Nucleus accumbens (tissue), 56 donors: ENCODE measurements around the gene ZNF575.

ENCODE experiments used
- DNase-seq, 56 donors: peaks; one replicate each; lab custom pipeline; 2025; lab: John Stamatoyannopoulos, UW

Gene ZNF575, protein sequence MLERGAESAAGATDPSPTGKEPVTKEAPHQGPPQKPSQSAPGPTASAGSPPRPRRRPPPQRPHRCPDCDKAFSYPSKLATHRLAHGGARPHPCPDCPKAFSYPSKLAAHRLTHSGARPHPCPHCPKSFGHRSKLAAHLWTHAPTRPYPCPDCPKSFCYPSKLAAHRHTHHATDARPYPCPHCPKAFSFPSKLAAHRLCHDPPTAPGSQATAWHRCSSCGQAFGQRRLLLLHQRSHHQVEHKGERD

DNA sequence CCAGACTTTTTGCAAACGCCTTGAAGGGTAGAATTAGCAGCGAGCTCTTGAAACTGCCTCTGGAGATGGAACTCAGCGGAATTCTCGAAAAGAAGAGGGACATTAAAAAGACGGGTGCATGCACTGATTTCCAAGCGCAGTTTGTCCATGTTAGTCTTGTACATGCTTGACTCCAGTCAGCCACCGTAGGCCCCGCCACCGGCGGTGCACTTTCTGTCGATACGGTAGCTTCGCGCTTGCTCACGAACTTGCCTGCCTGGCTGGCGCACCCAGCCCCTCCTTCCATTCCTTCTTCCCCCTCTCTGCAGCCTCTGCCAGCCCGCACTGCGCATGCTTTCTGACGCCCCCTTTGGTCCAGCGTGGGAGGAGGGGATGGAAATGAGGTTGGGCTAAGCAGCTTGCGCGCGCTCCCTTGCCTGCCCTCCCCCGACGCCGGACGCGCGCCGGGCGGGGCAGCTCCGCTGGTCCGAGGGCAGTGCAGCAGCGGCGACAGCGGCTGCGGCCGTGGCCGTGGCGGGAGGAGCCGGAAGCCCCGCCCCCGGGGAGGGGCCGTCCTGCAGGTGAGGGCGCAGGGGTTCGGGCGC lies at the start of gene ZNF575:
Gene ZNF575 (plus strand): TSS at position 227 of the 584 bp plus-strand sequence. CDS start 1,235 bp downstream, outside the sequence.
- peak; percentile 70 to 97 (median 91) for DNase-seq

DNA sequence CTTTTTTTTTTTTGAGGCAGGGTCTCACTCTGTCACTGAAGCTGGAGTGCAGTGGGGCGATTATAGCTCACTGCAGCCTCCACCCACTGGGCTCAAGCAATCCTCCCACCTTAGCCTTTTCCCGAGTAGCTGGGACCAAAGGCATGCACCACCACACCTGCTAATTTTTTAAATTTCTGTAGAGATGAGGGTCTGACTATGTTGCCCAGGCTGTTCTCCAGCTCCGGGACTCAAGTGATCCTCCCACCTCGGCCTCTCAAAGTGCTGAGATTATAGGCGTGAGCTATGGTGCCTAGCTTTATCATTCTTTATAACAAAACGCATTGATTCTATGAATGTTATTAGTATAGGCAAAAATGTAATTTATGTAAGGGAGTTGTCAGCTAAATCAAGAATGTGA lies 49.7 kb upstream of the ZNF575 start:
- no peak for DNase-seq

DNA sequence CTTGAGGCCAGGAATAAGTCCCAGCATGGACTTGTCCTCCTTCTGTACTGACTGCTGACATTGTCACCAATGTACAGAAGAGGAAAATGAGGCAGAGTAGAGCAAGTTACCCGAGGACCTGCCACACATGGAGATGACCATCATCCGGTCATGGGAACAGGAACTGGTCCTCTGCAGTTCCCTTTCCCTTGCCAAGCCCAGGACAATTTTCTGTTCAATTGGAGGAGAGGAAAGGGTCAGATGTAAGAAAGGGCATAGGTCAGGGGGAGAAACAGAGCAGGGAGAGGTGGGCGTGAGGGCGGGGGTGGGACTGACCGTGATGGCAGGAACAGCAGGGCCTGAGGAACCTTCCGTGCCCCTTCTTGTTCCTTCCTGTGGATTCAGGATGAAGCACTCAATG lies 47.0 kb upstream of the ZNF575 start:
- DNase-seq: no peak

DNA sequence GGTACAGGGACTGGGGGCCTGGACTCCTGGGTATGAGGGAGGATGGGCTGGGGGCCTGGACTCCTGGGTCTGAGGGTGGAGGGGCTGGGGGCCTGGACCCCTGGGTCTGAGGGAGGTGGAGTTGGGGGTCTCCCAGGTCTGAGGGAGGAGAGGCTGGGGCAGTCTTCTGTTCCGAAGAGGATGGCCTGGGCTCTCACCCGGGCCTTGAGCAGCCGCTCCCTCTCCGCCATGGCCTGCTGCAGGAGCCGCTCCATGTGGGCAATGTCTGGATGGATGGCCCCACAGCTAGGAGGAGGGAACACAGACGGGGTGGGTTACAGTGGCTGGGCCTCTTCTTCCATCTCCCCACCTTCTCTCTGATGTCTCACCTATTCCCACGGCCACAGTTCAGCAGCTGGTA lies 46.6 kb upstream of the ZNF575 start:
- no peak for DNase-seq

DNA sequence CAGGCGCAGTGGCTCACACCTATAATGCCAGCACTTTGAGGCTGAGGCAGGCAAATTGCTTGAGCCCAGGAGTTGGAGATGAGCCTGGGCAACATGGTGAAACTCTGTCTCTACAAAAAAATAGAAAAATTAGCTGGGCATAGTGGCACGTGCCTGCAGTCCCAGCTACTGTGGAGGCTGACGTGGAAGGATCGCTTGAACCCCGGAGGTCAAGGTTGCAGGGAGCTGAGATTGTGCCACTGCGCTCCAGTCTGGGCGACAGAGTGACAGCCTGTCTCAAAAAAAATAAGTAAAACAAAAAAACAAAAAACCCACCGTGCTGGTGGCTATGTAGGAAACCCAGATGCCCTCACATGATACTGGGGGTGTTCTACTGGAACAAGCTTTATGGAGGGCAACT lies 44.8 kb upstream of the ZNF575 start:
- DNase-seq: no peak

DNA sequence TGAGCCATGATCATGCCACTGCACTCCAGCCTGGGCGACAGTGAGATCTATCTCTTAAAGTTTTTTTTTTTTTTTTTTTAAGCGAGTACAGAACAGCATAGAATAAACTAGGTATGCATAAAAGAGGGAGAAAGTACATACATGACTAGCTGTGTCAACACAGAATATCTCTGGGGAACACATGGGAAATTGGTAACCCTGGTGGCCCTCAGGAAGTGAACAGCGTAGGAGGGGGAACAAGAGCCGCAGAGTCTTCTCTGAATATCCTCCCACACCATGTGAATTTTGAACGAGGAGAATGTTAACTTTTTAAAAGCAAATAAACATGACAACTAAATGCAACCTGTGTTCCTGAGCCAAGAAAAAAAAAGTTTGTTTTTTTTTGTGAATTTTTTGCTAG lies 43.7 kb upstream of the ZNF575 start:
- no peak for DNase-seq

DNA sequence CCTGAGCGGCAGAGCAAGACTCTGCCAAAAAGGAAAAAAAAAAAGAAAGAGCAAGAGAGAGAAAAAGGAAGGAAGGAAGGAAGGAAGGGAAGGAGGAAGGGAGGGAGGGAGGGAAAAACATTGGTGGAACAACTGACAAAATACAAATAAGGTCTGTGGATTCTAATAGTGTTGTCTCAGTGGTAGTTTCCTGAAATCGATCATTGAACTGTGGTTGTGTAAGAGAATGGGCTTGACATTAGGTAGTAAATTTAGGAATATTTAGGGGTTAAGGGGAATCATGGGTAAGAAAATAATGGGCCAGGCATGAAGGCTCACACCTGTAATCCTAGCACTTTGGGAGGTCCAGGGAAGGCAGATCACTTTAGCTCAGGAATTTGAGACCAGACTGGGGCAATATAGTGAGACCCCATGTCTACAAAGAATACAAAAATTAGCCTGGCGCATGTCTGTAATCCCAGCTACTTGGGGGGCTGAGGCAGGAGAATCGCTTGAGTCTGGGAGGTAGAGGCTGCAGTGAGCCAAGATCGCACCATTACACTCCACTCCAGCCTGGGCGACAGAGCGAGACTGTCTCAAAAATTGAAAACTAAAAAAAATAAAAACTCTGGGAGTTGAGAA lies 42.9 kb upstream of the ZNF575 start:
- no peak for DNase-seq

DNA sequence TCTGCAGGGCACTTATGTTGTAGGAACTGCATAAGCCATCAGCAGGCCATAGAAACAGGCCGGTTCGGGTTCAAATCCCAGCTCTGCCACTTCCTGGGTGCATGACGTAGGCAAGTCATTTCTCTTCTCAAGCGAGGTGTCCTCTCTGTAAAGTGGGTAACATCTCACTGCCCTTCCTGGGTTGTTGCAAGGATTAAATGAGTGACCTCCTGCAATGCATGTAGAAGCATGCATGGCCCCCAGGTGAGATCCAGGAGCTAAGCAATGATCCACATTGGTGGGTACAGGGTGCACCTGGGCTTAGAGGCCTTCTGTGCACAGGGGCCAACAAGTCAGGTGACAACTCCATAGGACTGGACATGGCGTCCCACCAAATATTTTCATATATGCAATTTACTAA lies 42.2 kb upstream of the ZNF575 start:
- DNase-seq: no peak

DNA sequence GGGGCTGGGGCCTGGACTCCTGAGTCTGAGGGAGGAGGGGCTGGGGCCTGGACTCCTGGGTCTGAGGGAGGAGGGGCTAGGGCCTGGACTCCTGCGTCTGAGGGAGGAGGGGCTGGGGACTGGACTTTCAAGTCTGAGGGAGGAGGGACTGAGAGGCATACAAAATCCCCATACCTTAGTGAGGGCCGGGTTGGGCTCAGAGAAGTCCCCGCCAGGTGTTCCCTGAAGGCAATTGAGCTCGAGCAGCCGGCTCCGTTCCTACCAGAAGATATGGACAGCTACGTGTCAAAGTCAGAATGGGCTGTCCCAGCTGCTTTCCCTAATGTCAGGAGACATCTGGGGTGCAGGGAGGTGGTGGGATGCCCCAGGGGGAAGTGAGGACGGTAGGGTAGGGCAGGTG lies 37.9 kb upstream of the ZNF575 start:
- no peak for DNase-seq

DNA sequence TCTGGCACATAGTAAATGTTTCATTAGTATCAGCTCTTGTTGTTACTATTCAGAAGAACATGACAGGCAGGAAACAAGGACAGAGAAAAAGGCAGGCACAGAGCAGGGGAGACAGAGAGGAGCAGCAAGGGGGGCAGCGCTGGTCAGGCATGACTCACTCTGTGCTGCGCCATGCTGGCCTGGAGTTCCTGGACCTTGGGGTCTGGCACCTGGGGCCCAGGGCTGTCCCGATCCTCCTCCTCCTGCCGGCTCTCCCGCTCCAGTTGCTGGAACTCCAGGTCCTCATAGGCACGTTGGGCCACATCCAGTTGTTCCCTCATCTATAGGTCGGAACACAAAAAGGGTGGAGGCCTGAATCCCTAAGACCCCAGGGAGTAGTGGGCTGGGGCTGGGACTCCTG lies 36.0 kb upstream of the ZNF575 start:
- DNase-seq: no peak

DNA sequence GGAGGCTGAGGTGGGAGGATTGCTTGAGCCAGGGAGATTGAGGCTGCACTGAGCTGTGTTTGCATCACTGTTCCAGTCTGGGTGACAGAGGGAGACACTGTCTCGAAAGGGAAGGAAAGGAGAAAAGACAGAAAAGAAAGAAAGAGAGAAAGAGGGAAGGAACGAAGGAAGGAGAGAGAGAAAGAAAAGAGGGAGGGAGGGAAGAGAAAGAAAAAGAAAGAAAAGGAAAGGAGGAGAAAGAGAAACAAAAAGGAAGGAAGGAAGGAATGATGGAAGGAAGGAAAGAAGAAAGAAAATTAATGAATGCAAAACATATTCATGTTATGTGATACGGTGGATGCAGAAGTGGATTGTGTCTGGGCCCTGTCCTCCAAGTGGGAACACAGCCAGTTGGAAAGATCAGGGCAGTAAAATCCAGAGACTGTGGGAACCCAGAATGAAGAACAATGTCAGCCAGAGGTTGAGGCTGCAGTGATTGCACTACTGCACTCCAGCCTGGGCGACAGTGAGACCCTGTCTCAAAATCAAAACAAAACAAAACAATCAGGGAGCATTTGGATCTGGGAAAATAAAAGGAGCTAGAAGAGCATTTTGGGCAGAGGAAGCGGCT lies 34.6 kb upstream of the ZNF575 start:
- DNase-seq: no peak

DNA sequence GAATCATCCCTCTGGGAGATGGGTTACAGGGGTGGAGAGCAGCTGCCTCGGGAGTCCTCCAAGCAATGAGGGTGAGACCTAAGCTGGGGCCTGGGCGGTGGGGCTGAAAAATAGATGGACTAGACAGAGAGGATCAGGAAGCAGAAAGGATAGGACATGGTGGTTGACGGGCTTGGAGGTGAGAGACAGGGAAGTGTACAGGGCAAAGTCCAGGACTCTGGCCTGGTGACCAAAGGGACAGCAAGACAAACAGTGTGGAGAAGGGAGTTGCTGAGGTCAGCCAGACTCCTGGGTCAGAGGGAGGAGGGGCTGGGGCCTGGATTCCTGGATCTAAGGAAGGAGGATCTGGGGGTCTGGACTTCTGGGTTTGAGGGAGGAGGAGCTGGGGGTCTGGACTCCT lies 33.9 kb upstream of the ZNF575 start:
- DNase-seq: no peak

DNA sequence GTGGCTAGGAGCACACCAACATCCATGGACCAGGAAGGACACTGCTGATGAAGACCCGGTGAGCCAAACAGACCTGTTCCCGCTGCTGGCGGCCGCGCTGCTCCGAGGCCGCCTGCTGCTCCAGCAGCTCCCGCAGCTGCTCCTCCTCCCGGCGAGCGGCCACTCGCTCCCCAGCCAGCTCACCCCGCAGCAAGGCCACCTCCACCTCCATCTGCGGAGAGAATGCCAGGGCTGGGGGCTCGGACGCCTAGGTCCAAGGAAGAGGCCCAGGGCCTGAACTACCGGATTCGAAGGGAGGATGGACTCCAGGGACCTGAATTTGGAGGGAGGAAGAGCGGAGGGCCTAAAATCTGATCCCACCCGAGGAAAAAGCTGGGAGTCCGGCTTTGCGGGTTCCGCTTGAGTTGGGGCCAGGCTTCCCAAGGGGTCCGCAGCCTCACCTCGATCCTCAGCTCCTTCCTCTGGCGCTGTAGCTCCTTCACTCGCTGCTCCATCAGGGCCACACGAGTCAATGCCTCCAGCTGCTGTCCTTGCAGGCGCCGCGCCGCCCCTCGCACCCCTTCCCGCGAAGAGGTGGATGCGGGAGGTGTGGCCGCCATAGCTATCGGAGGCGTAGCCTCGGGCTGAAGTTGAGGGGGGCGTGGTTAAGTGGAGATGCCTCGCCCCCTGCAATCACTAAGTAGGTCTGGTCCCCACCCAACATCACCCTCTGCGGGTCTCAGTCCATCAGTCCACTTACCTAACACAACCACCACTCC lies 31.1 kb upstream of the ZNF575 start:
- peak in 3 of 56 donors; percentile 1 to 8 (median 1) for DNase-seq

DNA sequence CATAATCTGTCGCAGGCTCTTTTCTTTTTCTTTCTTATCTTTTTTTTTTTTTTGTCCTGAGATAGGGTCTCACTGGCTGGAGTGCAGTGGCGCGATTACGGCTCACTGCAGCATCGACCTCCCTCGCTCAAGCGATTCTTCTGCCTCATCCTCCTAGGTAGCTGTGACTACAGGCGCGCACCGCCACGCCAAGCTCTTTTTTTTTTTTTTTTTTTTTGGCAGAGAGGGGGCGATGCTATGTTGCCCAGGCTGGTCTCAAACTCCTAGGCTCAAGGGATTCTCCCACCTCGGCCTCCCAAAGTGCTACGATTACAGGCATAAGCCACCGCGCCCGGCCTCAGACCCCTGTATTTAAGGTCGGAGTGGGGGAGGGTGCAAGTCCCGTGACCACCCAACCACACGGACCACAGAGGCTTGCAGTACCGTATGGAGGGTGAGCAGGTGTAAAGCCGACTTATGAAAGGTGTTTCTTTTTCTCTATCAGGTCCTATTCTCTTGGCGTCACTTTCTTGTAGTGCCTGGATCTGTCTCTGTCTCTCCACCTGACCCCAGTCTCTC lies 30.5 kb upstream of the ZNF575 start:
- DNase-seq: no peak

DNA sequence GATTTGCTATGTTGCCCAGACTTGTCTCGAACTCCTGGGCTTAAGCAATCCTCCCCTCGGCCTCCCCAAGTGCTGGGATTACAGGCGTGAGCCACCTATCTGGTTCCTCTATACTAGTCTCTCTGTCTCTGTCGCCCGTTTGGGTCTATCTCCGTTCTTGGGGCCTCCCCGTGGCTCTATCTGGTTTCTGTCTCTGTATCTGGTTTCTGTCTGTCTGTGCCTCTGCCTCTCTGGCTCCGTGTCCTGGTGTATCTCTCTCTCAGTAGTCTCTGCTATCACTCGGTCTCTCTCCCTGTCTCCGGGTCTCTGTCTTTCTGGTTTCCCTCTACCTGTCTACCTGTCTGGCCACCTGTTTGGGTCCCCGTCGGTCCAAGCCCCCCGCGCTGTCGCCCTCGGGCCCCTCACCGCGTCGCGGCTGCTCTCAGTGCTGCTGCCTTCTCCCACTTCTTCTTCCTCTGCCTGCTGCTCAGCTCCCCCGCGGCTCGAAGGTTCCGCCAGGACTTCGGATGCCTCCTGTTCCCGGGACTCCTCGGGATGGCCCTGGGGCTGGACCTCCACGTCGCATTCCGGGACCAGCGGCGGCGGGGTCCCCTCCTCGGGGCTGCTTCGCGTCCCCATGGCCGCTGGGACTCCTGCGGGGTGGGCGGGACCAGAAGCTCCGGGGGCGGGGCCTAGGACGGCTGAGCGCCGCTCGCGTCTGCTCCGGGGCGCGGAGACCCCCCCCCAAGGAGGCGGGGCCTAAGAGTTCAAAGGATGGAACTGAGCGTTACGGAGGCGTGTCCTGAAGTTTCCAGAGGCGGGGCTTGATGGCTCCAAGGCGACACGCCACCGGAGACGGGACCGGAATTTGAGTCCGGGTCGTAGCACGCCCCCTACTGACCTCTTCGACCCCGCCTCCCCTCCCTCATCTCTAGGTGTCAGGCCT lies 29.2 kb upstream of the ZNF575 start:
- peak; percentile 52 to 98 (median 90) for DNase-seq

DNA sequence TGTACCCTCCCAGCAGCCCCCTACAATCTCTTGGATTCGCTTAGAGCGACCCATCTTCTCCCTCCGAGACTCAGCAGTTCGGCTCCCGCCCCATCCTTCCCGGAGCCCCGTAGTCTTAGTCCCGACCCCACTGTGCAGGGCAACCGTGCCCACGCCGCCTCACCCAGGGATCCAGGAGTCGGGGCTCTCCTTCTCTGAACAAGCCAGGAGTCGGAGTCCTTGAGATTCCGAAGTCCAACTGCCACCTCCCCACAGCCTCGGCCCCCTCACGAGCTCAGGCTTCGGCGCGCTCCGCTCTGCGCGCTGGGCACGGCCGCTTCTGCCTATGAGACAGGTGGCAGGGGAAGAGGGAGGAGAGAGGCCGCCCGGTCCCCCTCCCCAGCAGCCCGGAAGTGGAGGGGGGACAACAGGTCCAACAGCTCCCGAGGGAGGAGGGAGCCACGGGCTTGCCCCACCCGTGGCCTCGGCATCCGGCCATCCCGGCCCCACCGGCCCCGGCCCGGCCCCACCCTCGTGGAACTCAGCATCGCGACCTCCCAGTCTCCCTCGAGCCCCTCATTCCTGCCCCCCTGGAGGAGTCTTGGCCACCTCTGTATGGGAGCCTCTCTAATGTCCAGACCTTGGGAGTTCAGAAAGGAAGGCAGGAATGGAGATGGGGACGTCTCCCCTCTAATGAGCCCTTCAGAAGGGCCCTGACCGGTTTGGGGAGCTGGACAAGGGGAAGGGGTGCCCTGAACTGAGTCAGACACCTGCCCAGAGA lies 28.4 kb upstream of the ZNF575 start, which contains the start of gene PHLDB3:
Gene PHLDB3 (minus strand): TSS at position 321 of the 760 bp plus-strand sequence. CDS start 628 bp downstream, outside the sequence.
- peak in 12 of 56 donors; percentile 6 to 69 (median 42) for DNase-seq

DNA sequence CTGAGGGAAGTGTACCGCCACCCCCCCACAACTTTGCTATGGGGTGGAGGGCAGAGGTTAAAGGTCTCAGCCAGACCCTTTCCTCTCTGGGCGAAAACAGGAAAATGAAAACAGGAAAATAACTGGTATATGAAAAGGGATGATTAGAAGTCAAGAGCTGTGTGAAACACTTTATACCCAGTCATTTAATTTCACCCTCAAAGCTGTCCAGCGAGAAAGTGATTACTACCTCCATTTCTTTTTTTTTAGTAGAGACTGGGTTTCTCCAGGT lies 27.9 kb upstream of the ZNF575 start:
- DNase-seq: no peak

DNA sequence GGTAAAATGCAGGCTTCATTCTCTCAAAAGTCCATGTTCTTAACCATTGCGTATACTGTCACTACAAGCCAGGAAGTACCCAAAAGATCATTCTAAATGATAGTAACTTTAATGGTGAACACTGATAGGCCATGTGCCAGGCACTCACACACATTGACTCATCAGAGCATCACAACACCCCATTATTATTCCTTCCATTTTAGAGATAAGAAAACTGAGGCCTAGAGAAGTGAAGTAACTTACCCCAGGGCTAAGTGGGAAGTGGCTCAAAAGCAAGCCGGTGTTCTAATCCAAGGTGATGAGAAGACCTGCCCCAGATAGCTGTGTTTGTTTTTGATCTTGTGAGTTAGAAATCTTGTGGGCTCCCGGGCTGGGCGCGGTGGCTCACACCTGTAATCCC lies 27.0 kb upstream of the ZNF575 start:
- no peak for DNase-seq

DNA sequence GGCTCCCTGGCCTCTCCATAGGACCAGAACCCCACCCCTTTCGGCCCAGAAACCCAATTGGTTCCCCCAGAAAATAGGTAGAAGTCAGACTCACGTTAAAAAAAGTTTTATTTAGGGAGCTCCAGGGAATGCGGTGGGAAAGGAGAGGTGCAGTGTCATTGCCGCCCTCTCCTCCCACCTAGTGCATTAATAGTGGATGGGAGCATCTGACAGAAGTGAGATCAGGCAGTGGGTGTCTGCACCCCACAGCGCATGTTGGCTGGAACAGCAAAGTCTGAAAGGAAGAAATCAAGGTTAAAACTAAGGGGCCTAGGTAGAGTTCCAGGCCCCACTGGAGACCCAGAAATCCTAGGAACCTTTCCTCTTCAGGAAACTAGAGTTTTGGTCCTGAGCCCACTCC lies 26.4 kb upstream of the ZNF575 start:
- peak in 29 of 56 donors; percentile 2 to 79 (median 30) for DNase-seq
